ENCODE results near the gene DNAJB6. TPM values are rescaled to one million over a fixed set of nuclear protein-coding genes. Genes with fewer than 3 reads are reported as not detected.

Gene DNAJB6
- polyA plus RNA-seq, 3 donors, result 66.6 to 117 (median 116) TPM

DNA sequence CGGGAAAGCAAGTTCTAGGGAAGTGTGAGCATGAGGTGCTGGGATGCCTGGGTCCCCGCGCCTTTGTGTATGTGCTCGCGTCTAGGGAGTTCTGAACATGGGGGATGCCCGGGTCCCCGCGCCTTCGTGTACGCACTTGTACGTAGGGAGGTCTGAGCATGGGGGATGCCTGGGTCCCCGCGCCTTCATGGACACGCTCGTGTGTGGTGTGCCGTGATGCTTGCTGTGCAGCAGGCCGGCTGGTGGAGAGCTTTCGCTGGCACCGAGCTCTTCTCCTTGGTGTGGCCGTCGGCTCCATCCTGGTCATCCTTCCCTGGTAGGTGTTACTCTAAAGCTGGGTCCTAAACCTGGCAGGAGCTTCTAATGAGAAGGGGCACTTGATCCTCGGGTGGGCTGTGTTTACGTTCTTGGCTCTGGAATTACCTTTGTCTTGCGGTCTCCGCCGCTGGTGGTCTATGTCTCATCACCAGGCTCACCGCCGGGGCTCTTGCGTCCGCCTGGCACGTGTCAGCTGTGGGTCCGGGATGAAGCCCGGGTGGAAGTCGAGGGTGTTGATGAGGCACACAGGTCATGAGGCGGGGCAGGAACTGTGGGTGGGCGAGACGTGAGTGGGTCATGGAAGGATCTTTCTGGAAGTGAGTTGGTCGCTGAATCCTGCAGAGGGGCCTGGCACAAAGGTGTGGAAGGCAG, 63.5 kb downstream of the DNAJB6 start:
- WGBS (ENCODE audit: insufficient coverage), result 92% methylated on average over 38 of the region's 38 CpGs
- peaks cover 83% of the 10 kb centered on the region for H4K20me1 ChIP-seq (ENCODE audit: insufficient read depth, low read length)

DNA sequence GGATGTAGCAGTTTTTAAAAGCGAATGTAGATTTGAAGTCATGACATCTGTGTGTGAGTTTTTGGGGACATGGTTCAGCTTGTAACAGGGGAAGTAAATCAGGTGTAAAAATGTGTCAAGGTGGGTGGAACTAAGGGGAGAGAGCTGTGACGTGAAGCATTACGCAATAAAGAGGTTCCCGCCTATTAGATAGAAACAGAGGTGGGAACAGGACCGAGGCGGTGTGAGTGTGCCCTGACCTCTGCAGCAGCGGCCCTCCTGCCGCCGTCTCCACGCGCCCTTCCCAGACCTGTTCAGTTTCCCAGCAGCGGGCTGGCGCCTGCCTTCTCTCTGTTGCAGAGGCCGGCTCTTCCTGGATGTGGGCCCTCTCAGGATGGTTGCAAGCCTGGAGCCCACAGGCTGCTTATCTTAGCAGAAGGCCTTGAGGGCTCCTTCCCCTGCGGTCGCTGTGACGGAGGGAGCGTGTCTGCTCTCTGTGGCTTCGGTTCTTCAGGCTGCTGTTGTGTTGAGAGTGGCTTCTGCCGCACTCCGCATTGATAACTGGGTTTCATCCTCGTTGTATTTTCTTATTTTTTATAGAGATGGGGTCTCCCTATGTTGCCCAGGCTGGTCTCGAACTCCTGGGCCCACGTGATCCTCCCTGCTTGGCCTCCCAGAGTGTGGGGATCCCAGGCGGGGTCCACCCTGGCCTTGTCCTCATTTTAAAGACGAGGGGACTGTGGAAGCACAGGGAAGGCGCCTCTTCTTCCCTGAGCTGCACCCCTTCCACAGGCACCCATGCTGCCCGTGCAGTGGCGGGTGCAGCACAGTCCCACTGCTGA, 65.0 kb downstream of the DNAJB6 start:
- no peak overlapping the region for H2AFZ ChIP-seq (ENCODE audit: insufficient read depth, low read depth, low read length, poor library complexity, severe bottlenecking)
- Mint-ChIP-seq H3K36me3 (peaks cover 45 to 61% of the 10 kb centered on the region in 2 donors), H3K4me1 (peaks cover 52% of the 10 kb centered on the region), H3K4me3 (no peak overlapping the region), H3K27ac (peak overlapping the region in 2 of 7 donors; percentile 1 to 16), H3K27me3 (ENCODE audit: low read depth in 3 of 3) (peaks cover 0 to 7% (median 0%) of the 10 kb centered on the region in 3 donors), H3K9me3 (peaks cover 0 to 2% (median 0%) of the 10 kb centered on the region in 7 donors)
- TF ChIP-seq, protein P1, sequence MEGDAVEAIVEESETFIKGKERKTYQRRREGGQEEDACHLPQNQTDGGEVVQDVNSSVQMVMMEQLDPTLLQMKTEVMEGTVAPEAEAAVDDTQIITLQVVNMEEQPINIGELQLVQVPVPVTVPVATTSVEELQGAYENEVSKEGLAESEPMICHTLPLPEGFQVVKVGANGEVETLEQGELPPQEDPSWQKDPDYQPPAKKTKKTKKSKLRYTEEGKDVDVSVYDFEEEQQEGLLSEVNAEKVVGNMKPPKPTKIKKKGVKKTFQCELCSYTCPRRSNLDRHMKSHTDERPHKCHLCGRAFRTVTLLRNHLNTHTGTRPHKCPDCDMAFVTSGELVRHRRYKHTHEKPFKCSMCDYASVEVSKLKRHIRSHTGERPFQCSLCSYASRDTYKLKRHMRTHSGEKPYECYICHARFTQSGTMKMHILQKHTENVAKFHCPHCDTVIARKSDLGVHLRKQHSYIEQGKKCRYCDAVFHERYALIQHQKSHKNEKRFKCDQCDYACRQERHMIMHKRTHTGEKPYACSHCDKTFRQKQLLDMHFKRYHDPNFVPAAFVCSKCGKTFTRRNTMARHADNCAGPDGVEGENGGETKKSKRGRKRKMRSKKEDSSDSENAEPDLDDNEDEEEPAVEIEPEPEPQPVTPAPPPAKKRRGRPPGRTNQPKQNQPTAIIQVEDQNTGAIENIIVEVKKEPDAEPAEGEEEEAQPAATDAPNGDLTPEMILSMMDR (IDR thresholded peaks at IDR 0.05), result no peak
- H3K4me2 ChIP-seq (replicated peaks; ENCODE audit: extremely low read depth, low read length, poor library complexity, severe bottlenecking), result no peak overlapping the region
- no peaks in the 10 kb centered on the region for H3K27me3 ChIP-seq (ENCODE audit: control insufficient read depth in 2 of 2, insufficient read depth in 2 of 2, low read length in 2 of 2)
- no peak overlapping the region for H3K4me3 ChIP-seq (replicated peaks in 1 of 3; ENCODE audit: low read depth in 2 of 3, low read length in 3 of 3)
- H3K9me3 ChIP-seq (replicated peaks in 1 of 2; ENCODE audit: control insufficient read depth in 1 of 2, insufficient read depth in 1 of 2, low read length in 2 of 2), result no peaks in the 10 kb centered on the region
- H4K20me1 ChIP-seq (ENCODE audit: insufficient read depth, low read length), result peaks cover 84% of the 10 kb centered on the region
- intact Hi-C loops (cut with micrococcal nuclease), result no loop called here
- H3K9ac ChIP-seq (ENCODE audit: insufficient read depth, low read length, poor library complexity, severe bottlenecking), result no peak overlapping the region
- H3K79me2 ChIP-seq (ENCODE audit: insufficient read depth, low read length), result peaks cover 10% of the 10 kb centered on the region
- no peak for DNase-seq
- no peak overlapping the region for H3K27ac ChIP-seq (ENCODE audit: low read depth in 1 of 2, low read length in 2 of 2)
- peaks cover 15 to 36% of the 10 kb centered on the region in 2 donors for H3K4me1 ChIP-seq (ENCODE audit: control insufficient read depth in 1 of 2, insufficient read depth in 2 of 2, low read length in 2 of 2)
- H3K36me3 ChIP-seq (replicated peaks in 1 of 2; ENCODE audit: control insufficient read depth in 1 of 2, insufficient read depth in 2 of 2, low read length in 2 of 2), result peaks cover 18 to 44% of the 10 kb centered on the region in 2 donors
- WGBS (ENCODE audit: insufficient coverage), result 45% methylated on average over 26 of the region's 29 CpGs

More for the DNA sequence above, 63.5 kb downstream of the DNAJB6 start:
- Histone ChIP-seq H3K4me1 (ENCODE audit: control insufficient read depth in 1 of 2, insufficient read depth in 2 of 2, low read length in 2 of 2) (peaks cover 25 to 50% of the 10 kb centered on the region in 2 donors), H3K4me2 (replicated peaks; ENCODE audit: extremely low read depth, low read length, poor library complexity, severe bottlenecking) (no peak overlapping the region), H3K79me2 (ENCODE audit: insufficient read depth, low read length) (peaks cover 13% of the 10 kb centered on the region), H3K27me3 (ENCODE audit: control insufficient read depth in 2 of 2, insufficient read depth in 2 of 2, low read length in 2 of 2) (no peaks in the 10 kb centered on the region), H3K9ac (ENCODE audit: insufficient read depth, low read length, poor library complexity, severe bottlenecking) (no peak overlapping the region), H2AFZ (ENCODE audit: insufficient read depth, low read depth, low read length, poor library complexity, severe bottlenecking) (no peak overlapping the region), H3K9me3 (replicated peaks in 1 of 2; ENCODE audit: control insufficient read depth in 1 of 2, insufficient read depth in 1 of 2, low read length in 2 of 2) (no peaks in the 10 kb centered on the region), H3K4me3 (replicated peaks in 1 of 3; ENCODE audit: low read depth in 2 of 3, low read length in 3 of 3) (no peak overlapping the region), H3K27ac (ENCODE audit: low read depth in 1 of 2, low read length in 2 of 2) (no peak overlapping the region), H3K36me3 (replicated peaks in 1 of 2; ENCODE audit: control insufficient read depth in 1 of 2, insufficient read depth in 2 of 2, low read length in 2 of 2) (peaks cover 11 to 37% of the 10 kb centered on the region in 2 donors)
- peak overlapping the region in 1 of 7 donors; percentile 22 for H3K27ac Mint-ChIP-seq
- H3K36me3 Mint-ChIP-seq, result peaks cover 42 to 58% of the 10 kb centered on the region in 2 donors
- TF ChIP-seq, protein P1 (IDR thresholded peaks at IDR 0.05), result no peak
- no peak overlapping the region for H3K4me3 Mint-ChIP-seq
- H3K4me1 Mint-ChIP-seq, result peaks cover 60% of the 10 kb centered on the region
- peaks cover 0 to 2% (median 0%) of the 10 kb centered on the region in 7 donors for H3K9me3 Mint-ChIP-seq
- DNase-seq, result no peak
- intact Hi-C loops (cut with micrococcal nuclease), result no loop called here
- peaks cover 0 to 7% (median 0%) of the 10 kb centered on the region in 3 donors for H3K27me3 Mint-ChIP-seq (ENCODE audit: low read depth in 3 of 3)
